ENCODE data around the gene IFRD2. TPM values are rescaled to one million over a fixed set of nuclear protein-coding genes. Genes with fewer than 3 reads are reported as not detected.

IFRD2 gene
- total and polyA plus RNA-seq, 2 of the 13 experiments (the other 11 are each of a cell fraction or from before 2014, with no cell fraction given) = 32.8 to 96.1 TPM

DNA sequence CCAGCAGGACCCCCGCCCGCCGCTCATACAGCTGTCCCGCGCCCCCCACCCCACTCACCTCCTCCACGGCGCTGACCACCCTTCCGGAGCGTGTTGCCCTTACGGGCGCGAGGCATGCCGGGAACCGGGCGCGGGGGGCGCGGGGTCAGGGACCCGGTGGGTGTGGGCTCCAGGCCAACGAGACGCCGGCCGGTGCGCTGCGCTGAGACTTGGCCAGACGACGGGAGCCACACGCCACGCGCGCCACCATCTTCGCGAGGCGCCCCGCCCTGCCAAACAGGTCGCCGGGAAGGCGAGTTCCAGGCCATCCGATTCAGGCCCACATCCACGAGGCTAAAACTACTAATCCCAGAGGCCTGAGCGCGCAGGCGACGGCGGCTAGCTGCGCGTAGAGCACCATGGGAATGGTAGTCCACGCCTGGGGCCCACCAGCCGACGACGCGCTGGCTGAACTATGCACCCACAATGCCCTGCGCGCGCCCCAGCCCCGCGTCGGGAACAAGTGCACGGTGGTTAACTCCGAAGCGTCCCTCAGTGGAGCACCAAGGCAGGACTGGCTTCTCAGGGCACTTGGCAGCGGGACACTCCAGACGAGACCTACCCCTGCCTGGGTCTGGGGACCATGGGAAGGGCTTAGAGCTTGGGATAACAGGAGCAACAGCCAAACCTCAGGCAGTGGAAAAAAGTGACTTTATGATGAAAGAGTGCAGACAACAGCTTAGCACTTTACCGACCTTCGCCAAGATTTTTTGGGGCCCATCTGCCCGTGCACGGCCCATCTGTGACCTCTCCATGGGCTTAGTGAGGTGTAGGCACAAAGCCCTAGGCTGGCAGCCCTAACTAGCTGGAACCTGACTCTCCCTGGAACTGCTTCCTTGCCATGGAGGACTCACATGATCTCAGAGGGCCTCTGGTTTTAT, at the start of gene IFRD2 (continued):
- TF ChIP-seq, protein P1, sequence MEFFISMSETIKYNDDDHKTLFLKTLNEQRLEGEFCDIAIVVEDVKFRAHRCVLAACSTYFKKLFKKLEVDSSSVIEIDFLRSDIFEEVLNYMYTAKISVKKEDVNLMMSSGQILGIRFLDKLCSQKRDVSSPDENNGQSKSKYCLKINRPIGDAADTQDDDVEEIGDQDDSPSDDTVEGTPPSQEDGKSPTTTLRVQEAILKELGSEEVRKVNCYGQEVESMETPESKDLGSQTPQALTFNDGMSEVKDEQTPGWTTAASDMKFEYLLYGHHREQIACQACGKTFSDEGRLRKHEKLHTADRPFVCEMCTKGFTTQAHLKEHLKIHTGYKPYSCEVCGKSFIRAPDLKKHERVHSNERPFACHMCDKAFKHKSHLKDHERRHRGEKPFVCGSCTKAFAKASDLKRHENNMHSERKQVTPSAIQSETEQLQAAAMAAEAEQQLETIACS (CRISPR knock-in tag; IDR thresholded peaks at IDR 0.05) = peak; percentile 79
- TF ChIP-seq, protein P2, sequence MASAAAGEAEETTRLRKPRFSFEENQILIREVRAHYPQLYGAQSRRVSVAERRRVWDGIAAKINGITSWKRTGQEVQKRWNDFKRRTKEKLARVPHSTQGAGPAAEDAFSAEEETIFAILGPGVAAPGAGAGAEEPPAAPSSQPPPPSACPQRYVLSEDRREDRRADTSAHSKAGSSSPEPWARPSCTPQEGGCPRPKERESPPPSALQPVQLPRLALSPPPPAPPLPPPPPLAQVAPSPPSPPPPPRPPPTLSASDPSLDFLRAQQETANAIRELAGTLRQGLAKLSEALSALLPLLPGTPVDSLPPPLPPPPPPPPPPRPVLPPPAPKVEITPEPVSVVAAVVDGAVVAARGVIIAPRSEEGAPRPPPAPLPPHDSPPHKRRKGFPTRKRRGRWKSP (CRISPR knock-in tag; IDR thresholded peaks at IDR 0.05) = peak; percentile 75; the same call in 1 of the 2 replicates
- TF ChIP-seq, protein P3, sequence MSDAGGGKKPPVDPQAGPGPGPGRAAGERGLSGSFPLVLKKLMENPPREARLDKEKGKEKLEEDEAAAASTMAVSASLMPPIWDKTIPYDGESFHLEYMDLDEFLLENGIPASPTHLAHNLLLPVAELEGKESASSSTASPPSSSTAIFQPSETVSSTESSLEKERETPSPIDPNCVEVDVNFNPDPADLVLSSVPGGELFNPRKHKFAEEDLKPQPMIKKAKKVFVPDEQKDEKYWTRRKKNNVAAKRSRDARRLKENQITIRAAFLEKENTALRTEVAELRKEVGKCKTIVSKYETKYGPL (CRISPR knock-in tag; IDR thresholded peaks at IDR 0.05) = no peak
- TF ChIP-seq FIP1L1 (IDR thresholded peaks at IDR 0.05; ENCODE audit: borderline replicate concordance, insufficient read depth, low read depth, low read length) (no peak), ZKSCAN5 (CRISPR knock-in tag; IDR thresholded peaks at IDR 0.05) (0 out of 2 replicates have a peak, but pooled peaks have one; percentile 38), ZNF17 (CRISPR knock-in tag; IDR thresholded peaks at IDR 0.05) (no peak), HNF4A (CRISPR knock-in tag; IDR thresholded peaks at IDR 0.05) (no peak), RORA (CRISPR knock-in tag; IDR thresholded peaks at IDR 0.05) (no peak), CHD2 (IDR thresholded peaks at IDR 0.05; ENCODE audit: low read depth, low read length) (peak; percentile 74; the same call in 1 of the 2 replicates), MIER2 (CRISPR knock-in tag; IDR thresholded peaks at IDR 0.05) (no peak; the same call in 1 of the 2 replicates), RARA (CRISPR knock-in tag; IDR thresholded peaks at IDR 0.05) (no peak), ZNF225 (CRISPR knock-in tag; IDR thresholded peaks at IDR 0.05) (no peak), MYNN (CRISPR knock-in tag; IDR thresholded peaks at IDR 0.05; ENCODE audit: low read depth) (no peak), NFYC (CRISPR knock-in tag; IDR thresholded peaks at IDR 0.05) (peak; percentile 48; the same call in 1 of the 2 replicates), BORCS8-MEF2B (CRISPR knock-in tag; IDR thresholded peaks at IDR 0.05) (peak; percentile 73), ZSCAN30 (CRISPR knock-in tag; IDR thresholded peaks at IDR 0.05) (no peak), ZNF136 (CRISPR knock-in tag; IDR thresholded peaks at IDR 0.05; ENCODE audit: low read depth) (0 out of 2 replicates have a peak, but pooled peaks have one; percentile 32), ATM (IDR thresholded peaks at IDR 0.05; ENCODE audit: borderline replicate concordance) (no peak), HNRNPUL1 (IDR thresholded peaks at IDR 0.05; ENCODE audit: low read depth, low read length) (no peak; the same call in 1 of the 2 replicates), MIXL1 (CRISPR knock-in tag; IDR thresholded peaks at IDR 0.05) (0 out of 2 replicates have a peak, but pooled peaks have one; percentile 35)
- TF ChIP-seq, protein P4, sequence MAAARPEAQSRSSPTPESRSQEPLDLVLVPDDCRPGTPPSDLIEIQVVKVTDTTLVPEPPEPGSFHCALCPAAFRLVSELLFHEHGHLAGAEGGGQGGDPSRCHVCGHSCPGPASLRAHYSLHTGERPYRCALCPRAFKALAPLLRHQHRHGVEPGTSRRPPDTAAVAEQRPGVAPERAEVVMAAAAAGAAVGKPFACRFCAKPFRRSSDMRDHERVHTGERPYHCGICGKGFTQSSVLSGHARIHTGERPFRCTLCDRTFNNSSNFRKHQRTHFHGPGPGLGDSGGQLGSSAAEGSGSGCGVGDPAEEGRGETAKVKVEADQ (CRISPR knock-in tag; IDR thresholded peaks at IDR 0.05; ENCODE audit: borderline replicate concordance) = peak; percentile 84; the same call in 1 of the 2 replicates
- TF ChIP-seq, protein P5, sequence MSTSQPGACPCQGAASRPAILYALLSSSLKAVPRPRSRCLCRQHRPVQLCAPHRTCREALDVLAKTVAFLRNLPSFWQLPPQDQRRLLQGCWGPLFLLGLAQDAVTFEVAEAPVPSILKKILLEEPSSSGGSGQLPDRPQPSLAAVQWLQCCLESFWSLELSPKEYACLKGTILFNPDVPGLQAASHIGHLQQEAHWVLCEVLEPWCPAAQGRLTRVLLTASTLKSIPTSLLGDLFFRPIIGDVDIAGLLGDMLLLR (CRISPR knock-in tag; IDR thresholded peaks at IDR 0.05) = no peak
- TF ChIP-seq, protein P6, sequence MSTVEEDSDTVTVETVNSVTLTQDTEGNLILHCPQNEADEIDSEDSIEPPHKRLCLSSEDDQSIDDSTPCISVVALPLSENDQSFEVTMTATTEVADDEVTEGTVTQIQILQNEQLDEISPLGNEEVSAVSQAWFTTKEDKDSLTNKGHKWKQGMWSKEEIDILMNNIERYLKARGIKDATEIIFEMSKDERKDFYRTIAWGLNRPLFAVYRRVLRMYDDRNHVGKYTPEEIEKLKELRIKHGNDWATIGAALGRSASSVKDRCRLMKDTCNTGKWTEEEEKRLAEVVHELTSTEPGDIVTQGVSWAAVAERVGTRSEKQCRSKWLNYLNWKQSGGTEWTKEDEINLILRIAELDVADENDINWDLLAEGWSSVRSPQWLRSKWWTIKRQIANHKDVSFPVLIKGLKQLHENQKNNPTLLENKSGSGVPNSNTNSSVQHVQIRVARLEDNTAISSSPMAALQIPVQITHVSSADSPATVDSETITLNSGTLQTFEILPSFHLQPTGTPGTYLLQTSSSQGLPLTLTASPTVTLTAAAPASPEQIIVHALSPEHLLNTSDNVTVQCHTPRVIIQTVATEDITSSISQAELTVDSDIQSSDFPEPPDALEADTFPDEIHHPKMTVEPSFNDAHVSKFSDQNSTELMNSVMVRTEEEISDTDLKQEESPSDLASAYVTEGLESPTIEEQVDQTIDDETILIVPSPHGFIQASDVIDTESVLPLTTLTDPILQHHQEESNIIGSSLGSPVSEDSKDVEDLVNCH (CRISPR knock-in tag; IDR thresholded peaks at IDR 0.05) = 0 out of 2 replicates have a peak, but pooled peaks have one; percentile 39

Data from HepG2 (cell line).